ENCODE results near the gene PAGR1. TPM values are rescaled to one million over a fixed set of nuclear protein-coding genes. Genes with fewer than 3 reads are reported as not detected.

The PAGR1 gene
- total and polyA plus RNA-seq, 2 of the 13 experiments (the other 11 are each of a cell fraction or from before 2014, with no cell fraction given), result 9.8 to 66.4 TPM

DNA sequence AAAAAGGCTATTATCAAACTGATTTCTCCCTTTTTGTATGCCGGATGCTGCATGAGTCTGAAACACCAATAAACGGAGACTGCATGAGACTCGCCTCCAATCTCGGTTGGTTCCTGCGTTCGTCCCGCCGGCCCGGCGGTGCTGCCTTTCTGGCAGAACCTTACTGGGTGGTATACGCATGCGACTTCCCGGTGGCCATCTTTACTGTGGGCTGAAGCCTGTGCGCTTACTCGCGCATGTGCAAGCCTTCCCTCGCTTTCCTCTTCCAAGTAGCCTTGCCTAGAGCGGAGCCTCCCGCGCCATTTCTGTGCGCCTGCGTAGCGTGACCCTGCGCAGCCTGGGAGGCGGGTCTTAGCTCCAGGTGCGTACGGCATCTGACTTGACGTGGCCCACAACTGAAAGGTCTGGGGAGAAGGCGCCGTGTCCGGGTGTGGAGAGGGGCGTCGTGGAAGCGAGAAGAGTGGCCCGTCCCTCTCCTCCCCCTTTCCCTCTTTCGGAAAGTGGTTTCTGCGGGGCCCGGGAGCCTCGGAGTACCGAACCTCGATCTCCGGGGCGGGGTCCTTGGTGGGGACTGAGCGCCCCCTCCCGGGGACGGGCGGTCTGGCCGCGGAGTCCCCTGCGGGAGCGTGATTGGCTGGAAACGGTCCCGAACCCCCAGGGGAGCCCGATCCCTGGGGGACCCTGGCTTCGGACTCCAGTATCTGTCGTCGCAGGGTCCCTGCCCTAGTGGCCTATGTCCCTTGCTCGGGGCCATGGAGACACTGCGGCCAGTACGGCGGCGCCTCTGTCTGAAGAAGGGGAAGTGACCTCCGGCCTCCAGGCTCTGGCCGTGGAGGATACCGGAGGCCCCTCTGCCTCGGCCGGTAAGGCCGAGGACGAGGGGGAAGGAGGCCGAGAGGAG, at the start of gene PAGR1 (continued):
- TF ChIP-seq ZNF317 (CRISPR knock-in tag; IDR thresholded peaks at IDR 0.05), result no peak; the same call in none of the 2 replicates
- peak; percentile 97 for TF ChIP-seq ZNF510 (CRISPR knock-in tag; IDR thresholded peaks at IDR 0.05; ENCODE audit: low read depth)
- TF ChIP-seq ZNF547 (CRISPR knock-in tag; IDR thresholded peaks at IDR 0.05), result peak; percentile 98
- TF ChIP-seq ZNF264 (CRISPR knock-in tag; IDR thresholded peaks at IDR 0.05), result 0 out of 2 replicates have a peak, but pooled peaks have one; percentile 52
- no peak for TF ChIP-seq ZNF234 (CRISPR knock-in tag; conservative IDR thresholded peaks at IDR 0.05)
- peak; percentile 67; the same call in 1 of the 2 replicates for TF ChIP-seq ISL2 (CRISPR knock-in tag; IDR thresholded peaks at IDR 0.05)
- TF ChIP-seq KIAA2018 (CRISPR knock-in tag; IDR thresholded peaks at IDR 0.05; ENCODE audit: borderline replicate concordance), result no peak
- TF ChIP-seq, protein P1, sequence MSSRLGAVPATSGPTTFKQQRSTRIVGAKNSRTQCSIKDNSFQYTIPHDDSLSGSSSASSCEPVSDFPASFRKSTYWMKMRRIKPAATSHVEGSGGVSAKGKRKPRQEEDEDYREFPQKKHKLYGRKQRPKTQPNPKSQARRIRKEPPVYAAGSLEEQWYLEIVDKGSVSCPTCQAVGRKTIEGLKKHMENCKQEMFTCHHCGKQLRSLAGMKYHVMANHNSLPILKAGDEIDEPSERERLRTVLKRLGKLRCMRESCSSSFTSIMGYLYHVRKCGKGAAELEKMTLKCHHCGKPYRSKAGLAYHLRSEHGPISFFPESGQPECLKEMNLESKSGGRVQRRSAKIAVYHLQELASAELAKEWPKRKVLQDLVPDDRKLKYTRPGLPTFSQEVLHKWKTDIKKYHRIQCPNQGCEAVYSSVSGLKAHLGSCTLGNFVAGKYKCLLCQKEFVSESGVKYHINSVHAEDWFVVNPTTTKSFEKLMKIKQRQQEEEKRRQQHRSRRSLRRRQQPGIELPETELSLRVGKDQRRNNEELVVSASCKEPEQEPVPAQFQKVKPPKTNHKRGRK (CRISPR knock-in tag; IDR thresholded peaks at IDR 0.05), result no peak
- TF ChIP-seq SAFB2 (CRISPR knock-in tag; IDR thresholded peaks at IDR 0.05; ENCODE audit: borderline replicate concordance, low read depth), result no peak
- 0 out of 2 replicates have a peak, but pooled peaks have one; percentile 9 for TF ChIP-seq KDM1A (CRISPR knock-in tag; IDR thresholded peaks at IDR 0.05)
- TF ChIP-seq MED8 (CRISPR knock-in tag; IDR thresholded peaks at IDR 0.05; ENCODE audit: insufficient replicate concordance), result peak; percentile 61
- no peak for TF ChIP-seq MAF1 (CRISPR knock-in tag; IDR thresholded peaks at IDR 0.05; ENCODE audit: borderline replicate concordance)
- peak; percentile 99 to 100 for TF ChIP-seq HMGXB4 (CRISPR knock-in tag; IDR thresholded peaks at IDR 0.05; ENCODE audit: borderline replicate concordance in 1 of 2, low read depth in 1 of 2)
- peak; percentile 22; the same call in 1 of the 2 replicates for TF ChIP-seq ZNF446 (CRISPR knock-in tag; IDR thresholded peaks at IDR 0.05)
- no peak for TF ChIP-seq ZNF20 (CRISPR knock-in tag; IDR thresholded peaks at IDR 0.05)
- 0 out of 2 replicates have a peak, but pooled peaks have one; percentile 22 for TF ChIP-seq REL (CRISPR knock-in tag; conservative IDR thresholded peaks at IDR 0.05)
- TF ChIP-seq KDM6A (CRISPR knock-in tag; IDR thresholded peaks at IDR 0.05; ENCODE audit: low read depth), result 0 out of 2 replicates have a peak, but pooled peaks have one; percentile 15

Measured in HepG2 (cell line).